Endothelial cell of umbilical vein (primary cell): ENCODE results near the gene TSNAXIP1. TPM values are rescaled to one million over a fixed set of nuclear protein-coding genes. Genes with fewer than 3 reads are reported as not detected.

Experiments used
- BruUV-seq: library from RNA; stranded (reverse); fragments of 400-500 nt; replicated peaks from 2 replicates; lab custom pipeline; 2021; lab: Mats Ljungman, UMichigan
- CTCF ChIA-PET: fragments of 300-600, 350-600 bp; sonication (Branson Sonifier 250); formaldehyde crosslinking; loops from one replicate; lab custom pipeline; 2021; ENCODE audit warnings: antibody characterized with exemption, inconsistent platforms; lab: Charles Lee
- POLR2A ChIA-PET: fragments of 300-600, 350-600 bp; sonication (Branson Sonifier 250); formaldehyde crosslinking; loops from one replicate; lab custom pipeline; 2021; ENCODE audit warnings: antibody characterized with exemption, inconsistent platforms; lab: Charles Lee
- DNase-seq: peaks from one replicate; pipeline ENCODE4 v3.0.0-alpha.2; 2011; ENCODE audit warnings: low read depth, low spot score
- FAIRE-seq: peaks from 2 replicates; lab custom pipeline; 2011; peaks lifted over from hg19 to GRCh38; lab: Jason Lieb, UNC
- H2AFZ ChIP-seq: 2 replicates; pipeline ENCODE4 v1.6.0; 2012; ENCODE audit warnings: low read depth, low read length, control low read depth, inconsistent platforms
- H3K27ac ChIP-seq: 2 replicates; pipeline ENCODE4 v1.5.1; 2011; ENCODE audit warnings: low read depth, mild to moderate bottlenecking, control low read depth, low read length, moderate library complexity; ENCODE audit not compliant: insufficient read depth
- H3K27me3 ChIP-seq, 2 experiments: 2 replicates each; pipeline versions ENCODE4 v1.6.0 to v1.6.1; 2011; ENCODE audit warnings: low read length in 2 of 2, mixed read lengths in 1 of 2; ENCODE audit not compliant: control insufficient read depth in 2 of 2, insufficient read depth in 2 of 2
- H3K36me3 ChIP-seq, 2 experiments: 2 replicates in 1 of 2; 3 replicates in 1 of 2; pipeline ENCODE4 v1.5.1; 2011; ENCODE audit warnings: low read length in 2 of 2, mild to moderate bottlenecking in 1 of 2, moderate library complexity in 1 of 2; ENCODE audit not compliant: control insufficient read depth in 2 of 2, insufficient read depth in 2 of 2; ENCODE audit errors: extremely low read depth in 1 of 2
- H3K4me1 ChIP-seq: 3 replicates; pipeline ENCODE4 v1.5.1; 2011; ENCODE audit warnings: mild to moderate bottlenecking, low read length; ENCODE audit not compliant: control insufficient read depth, insufficient read depth; ENCODE audit errors: extremely low read depth
- H3K4me2 ChIP-seq: 2 replicates; pipeline ENCODE4 v1.6.1; 2011; ENCODE audit warnings: low read length, control low read depth, mixed read lengths; ENCODE audit not compliant: insufficient read depth
- H3K4me3 ChIP-seq, 3 experiments: fragments of 200-600 bp in 1 of 3; sonication (generic), shearing (Covaris generic) in 1 of 3; replicated peaks in 1 of 3; 2 replicates each; pipeline ENCODE4 v1.5.1; 2011 to 2016; ENCODE audit warnings: control low read depth in 3 of 3, low read length in 3 of 3, mild to moderate bottlenecking in 2 of 3, inconsistent platforms in 1 of 3, low read depth in 1 of 3, moderate library complexity in 1 of 3; ENCODE audit not compliant: insufficient read depth in 1 of 3
- H3K79me2 ChIP-seq: 2 replicates; pipeline ENCODE4 v1.6.0; 2012; ENCODE audit warnings: low read length, inconsistent platforms; ENCODE audit not compliant: control insufficient read depth, insufficient read depth
- H3K9ac ChIP-seq: replicated peaks from 2 replicates; pipeline ENCODE3; 2011; ENCODE audit warnings: low read length, control low read depth; ENCODE audit not compliant: insufficient read depth; ENCODE audit errors: extremely low read depth
- H3K9me1 ChIP-seq: replicated peaks from 3 replicates; pipeline ENCODE4 v1.6.0; 2011; ENCODE audit warnings: mild to moderate bottlenecking, low read length; ENCODE audit not compliant: control insufficient read depth, insufficient read depth; ENCODE audit errors: extremely low read depth
- H3K9me3 ChIP-seq: replicated peaks from 2 replicates; pipeline ENCODE4 v1.5.1; 2012; ENCODE audit warnings: low read length, inconsistent platforms; ENCODE audit not compliant: control insufficient read depth, insufficient read depth
- H4K20me1 ChIP-seq: replicated peaks from 2 replicates; pipeline ENCODE3; 2011; ENCODE audit warnings: mild to moderate bottlenecking, low read length; ENCODE audit not compliant: control insufficient read depth, insufficient read depth; ENCODE audit errors: extremely low read depth
- EZH2 ChIP-seq: IDR thresholded peaks from 2 replicates; pipeline ENCODE4 v1.6.1; 2012; ENCODE audit warnings: borderline replicate concordance, low read depth, mild to moderate bottlenecking, moderate library complexity, low read length, inconsistent platforms; ENCODE audit not compliant: severe bottlenecking
- FOS ChIP-seq: IDR thresholded peaks from 2 replicates; pipeline ENCODE4 v1.6.1; 2011; ENCODE audit warnings: mild to moderate bottlenecking, low read length, moderate library complexity, borderline replicate concordance; ENCODE audit not compliant: insufficient read depth
- GATA2 ChIP-seq: IDR thresholded peaks from 2 replicates; pipeline ENCODE4 v1.7.0; 2011; ENCODE audit warnings: low read depth, mild to moderate bottlenecking, moderate library complexity, mixed read lengths, low read length; ENCODE audit not compliant: insufficient read length, insufficient read depth
- JUN ChIP-seq: IDR thresholded peaks from 2 replicates; pipeline ENCODE4 v1.6.1; 2011; ENCODE audit warnings: borderline replicate concordance, low read depth; ENCODE audit not compliant: insufficient read length, insufficient read depth
- MYC ChIP-seq: IDR thresholded peaks from one replicate; pipeline ENCODE4 v1.6.1; 2011; ENCODE audit warnings: mild to moderate bottlenecking, low read depth, low read length
- POLR2A ChIP-seq: IDR thresholded peaks from 2 replicates; pipeline ENCODE4 v1.6.1; 2012; ENCODE audit warnings: low read depth, mild to moderate bottlenecking, control low read depth, low read length
- POLR2AphosphoS5 ChIP-seq: IDR thresholded peaks from 2 replicates; pipeline ENCODE4 v1.6.1; 2012; ENCODE audit warnings: low read depth, mild to moderate bottlenecking, control low read depth, low read length, moderate library complexity; ENCODE audit not compliant: insufficient read depth
- dilution Hi-C: fragments of 300-500 bp; cut with MboI; formaldehyde crosslinking; loops from one replicate; pipeline ENCODE4 v1.15.0; 2019; ENCODE audit warnings: low sequenced_read_pairs; ENCODE audit not compliant: extremely low pct_ligation_motif_present
- intact Hi-C: fragments of 100-400 bp; cut with micrococcal nuclease; formaldehyde crosslinking; loops from one replicate; pipeline ENCODE4 v1.10.0; 2022
- polyA plus RNA-seq, 4 experiments: library from polyadenylated mRNA; depleted of rRNA in 3 of 4; stranded (reverse) in 3 of 4; unstranded in 1 of 4; fragments of >200 nt; gene quantifications; 2 replicates each; pipeline versions ENCODE4 v1.2.1 to v1.2.3, GENCODE V29; 2011 to 2012; ENCODE audit warnings: missing spikeins in 1 of 4
- total RNA-seq: library from RNA; stranded (reverse); gene quantifications from 2 replicates; pipeline ENCODE4 v1.2.3, GENCODE V29; 2021
- TF ChIP-seq, protein P1 (sequence below): IDR thresholded peaks from 2 replicates; pipeline ENCODE4 v1.6.1; 2011; ENCODE audit not compliant: insufficient read depth, insufficient read length
- TF ChIP-seq, protein P2 (sequence below), 2 donors: IDR thresholded peaks; 1 replicate in 1 of 2; 2 replicates in 1 of 2; pipeline ENCODE4 v1.5.1; 2011; ENCODE audit warnings: low read length in 2 of 2, mild to moderate bottlenecking in 2 of 2, moderate library complexity in 2 of 2, control low read depth in 1 of 2, inconsistent platforms in 1 of 2, low read depth in 1 of 2; ENCODE audit not compliant: insufficient read depth in 1 of 2; ENCODE audit errors: extremely low read depth in 1 of 2

TSNAXIP1 gene
- total and polyA plus RNA-seq, 2 donors (not counting 3 experiments of a cell fraction or from before 2014, with no cell fraction given) = 0.95 to 1.2 TPM

DNA sequence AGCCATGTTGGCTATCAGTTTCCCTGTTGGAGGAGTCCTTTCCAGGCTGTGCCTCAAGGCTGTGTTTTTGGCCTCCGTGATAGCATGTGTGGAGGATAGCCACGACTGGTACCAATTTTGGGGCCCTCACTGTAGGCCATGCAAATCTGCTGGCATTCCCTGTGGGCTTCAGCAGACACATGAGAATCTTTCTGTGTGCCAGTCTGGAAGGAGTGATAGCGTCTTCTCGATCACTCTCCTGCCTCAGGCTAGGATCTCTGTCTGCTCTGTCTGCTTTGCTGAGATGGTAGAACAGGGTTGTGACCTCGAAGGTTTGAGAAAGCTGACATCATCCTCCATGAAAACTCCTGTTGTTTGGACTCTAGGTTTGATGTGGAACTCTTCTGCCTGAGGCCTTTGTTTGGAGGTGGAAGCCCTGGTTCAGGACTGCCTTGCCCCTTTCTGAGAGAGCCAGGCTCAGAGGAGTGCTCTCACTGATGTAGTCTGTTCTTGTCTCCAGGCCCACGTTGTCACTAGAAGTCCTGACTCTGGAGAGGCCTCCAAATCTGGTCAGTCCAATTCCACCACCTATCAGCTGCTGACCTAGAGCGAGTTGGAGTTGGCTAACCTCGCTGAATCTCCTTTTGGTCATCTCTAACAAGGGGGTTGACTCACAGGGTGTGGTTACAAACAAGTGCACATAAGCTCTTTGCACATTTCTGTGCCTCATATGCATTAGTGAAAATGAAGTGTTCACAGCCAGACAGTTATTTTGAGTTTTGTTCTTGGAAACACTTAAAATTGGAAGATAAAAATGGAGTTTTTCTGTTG, 54.1 kb downstream of the TSNAXIP1 start:
- ChIA-PET CTCF (interaction anchor here (1.6 kb wide), 1 partner anchor 11 kb away, joined by 7 read pairs; no protein-coding TSS in a partner anchor), POLR2A (no interaction called here)
- peaks cover 9% of the 10 kb centered on the region for H3K4me1 ChIP-seq
- H3K27me3 ChIP-seq = no peaks in the 10 kb centered on the region
- H3K4me2 ChIP-seq = no peak overlapping the region
- H3K9me1 ChIP-seq = no peaks in the 10 kb centered on the region
- FAIRE-seq (peak; percentile 28), DNase-seq (no peak)
- TF ChIP-seq POLR2AphosphoS5 (no peak), GATA2 (no peak), JUN (no peak), MYC (no peak), EZH2 (no peak), FOS (no peak), POLR2A (no peak)
- TF ChIP-seq, protein P1, sequence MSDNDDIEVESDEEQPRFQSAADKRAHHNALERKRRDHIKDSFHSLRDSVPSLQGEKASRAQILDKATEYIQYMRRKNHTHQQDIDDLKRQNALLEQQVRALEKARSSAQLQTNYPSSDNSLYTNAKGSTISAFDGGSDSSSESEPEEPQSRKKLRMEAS = no peak
- TF ChIP-seq, protein P2, sequence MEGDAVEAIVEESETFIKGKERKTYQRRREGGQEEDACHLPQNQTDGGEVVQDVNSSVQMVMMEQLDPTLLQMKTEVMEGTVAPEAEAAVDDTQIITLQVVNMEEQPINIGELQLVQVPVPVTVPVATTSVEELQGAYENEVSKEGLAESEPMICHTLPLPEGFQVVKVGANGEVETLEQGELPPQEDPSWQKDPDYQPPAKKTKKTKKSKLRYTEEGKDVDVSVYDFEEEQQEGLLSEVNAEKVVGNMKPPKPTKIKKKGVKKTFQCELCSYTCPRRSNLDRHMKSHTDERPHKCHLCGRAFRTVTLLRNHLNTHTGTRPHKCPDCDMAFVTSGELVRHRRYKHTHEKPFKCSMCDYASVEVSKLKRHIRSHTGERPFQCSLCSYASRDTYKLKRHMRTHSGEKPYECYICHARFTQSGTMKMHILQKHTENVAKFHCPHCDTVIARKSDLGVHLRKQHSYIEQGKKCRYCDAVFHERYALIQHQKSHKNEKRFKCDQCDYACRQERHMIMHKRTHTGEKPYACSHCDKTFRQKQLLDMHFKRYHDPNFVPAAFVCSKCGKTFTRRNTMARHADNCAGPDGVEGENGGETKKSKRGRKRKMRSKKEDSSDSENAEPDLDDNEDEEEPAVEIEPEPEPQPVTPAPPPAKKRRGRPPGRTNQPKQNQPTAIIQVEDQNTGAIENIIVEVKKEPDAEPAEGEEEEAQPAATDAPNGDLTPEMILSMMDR (IDR thresholded peaks at IDR 0.05; ENCODE audit: extremely low read depth in 1 of 2, insufficient read depth in 1 of 2, low read depth in 1 of 2, low read length in 2 of 2) = no peak
- dilution Hi-C loops (no loop called here), intact Hi-C loops (no loop called here)
- no peak overlapping the region for H3K9ac ChIP-seq
- peaks cover 2 to 31% of the 10 kb centered on the region in 2 experiments for H3K36me3 ChIP-seq
- no peaks in the 10 kb centered on the region for H3K9me3 ChIP-seq
- no peak overlapping the region for H2AFZ ChIP-seq
- no TSS peak for BruUV-seq
- peaks cover 2% of the 10 kb centered on the region for H4K20me1 ChIP-seq
- H3K27ac ChIP-seq = no peak overlapping the region
- H3K79me2 ChIP-seq = peaks cover 82% of the 10 kb centered on the region
- no peak overlapping the region for H3K4me3 ChIP-seq
